ENCODE results near the gene CD38.
A peak's percentile ranks its signal among the peaks of the same experiment; 100 is the strongest.

CD38 gene

DNA sequence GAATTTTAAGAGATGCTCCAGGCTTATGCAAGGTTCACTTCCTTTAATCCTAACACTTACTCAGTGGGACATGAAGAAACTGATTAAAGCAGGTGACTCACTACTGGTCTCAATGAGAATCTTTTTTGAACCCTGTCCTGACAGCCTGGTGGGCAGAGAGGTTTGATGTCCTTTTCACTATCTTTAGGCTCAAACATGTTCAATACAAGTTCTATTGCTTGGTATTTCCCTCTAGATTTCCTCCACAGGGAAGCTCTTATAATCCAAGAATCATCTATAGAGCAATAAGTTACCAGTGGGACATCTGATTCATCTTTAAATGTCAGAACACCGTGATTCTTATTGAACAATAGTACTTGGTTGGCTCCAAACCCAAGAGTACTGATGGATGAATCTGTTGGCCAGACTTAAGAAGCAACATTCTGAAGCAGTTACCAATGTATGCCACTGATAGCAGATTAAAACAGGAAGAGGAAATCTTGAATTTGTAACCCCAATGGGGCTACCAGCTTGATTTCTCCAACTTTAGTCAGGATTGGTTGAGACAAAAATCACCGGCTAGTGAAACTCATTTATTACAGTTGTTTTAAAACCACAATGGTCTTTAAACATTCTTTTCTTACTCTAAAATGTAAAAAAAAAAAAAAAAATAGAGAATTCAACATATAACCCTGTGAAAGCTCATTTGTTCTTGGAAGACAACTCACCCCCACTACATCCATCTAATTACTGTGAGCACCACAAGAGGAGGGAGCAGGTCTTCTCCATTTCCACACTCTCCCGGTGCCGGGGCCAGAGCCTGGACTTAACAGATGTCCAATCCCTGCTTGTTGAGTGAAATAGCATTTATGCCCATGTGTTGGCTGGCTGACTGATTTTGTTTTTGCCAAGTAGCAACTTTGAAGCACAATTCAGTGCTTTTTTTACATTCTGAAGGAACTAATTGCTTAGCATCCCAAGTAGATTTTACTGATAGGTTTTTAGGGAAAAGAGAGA is 117.1 kb downstream of the CD38 start:
- TF ChIP-seq, protein P1, sequence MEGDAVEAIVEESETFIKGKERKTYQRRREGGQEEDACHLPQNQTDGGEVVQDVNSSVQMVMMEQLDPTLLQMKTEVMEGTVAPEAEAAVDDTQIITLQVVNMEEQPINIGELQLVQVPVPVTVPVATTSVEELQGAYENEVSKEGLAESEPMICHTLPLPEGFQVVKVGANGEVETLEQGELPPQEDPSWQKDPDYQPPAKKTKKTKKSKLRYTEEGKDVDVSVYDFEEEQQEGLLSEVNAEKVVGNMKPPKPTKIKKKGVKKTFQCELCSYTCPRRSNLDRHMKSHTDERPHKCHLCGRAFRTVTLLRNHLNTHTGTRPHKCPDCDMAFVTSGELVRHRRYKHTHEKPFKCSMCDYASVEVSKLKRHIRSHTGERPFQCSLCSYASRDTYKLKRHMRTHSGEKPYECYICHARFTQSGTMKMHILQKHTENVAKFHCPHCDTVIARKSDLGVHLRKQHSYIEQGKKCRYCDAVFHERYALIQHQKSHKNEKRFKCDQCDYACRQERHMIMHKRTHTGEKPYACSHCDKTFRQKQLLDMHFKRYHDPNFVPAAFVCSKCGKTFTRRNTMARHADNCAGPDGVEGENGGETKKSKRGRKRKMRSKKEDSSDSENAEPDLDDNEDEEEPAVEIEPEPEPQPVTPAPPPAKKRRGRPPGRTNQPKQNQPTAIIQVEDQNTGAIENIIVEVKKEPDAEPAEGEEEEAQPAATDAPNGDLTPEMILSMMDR (IDR thresholded peaks at IDR 0.05; ENCODE audit: low read length, missing control alignments): no peak
- peak; percentile 17 for DNase-seq (ENCODE audit: low read depth)
- no peak overlapping the region for H3K4me3 ChIP-seq (replicated peaks; ENCODE audit: low read depth, low read length)

DNA sequence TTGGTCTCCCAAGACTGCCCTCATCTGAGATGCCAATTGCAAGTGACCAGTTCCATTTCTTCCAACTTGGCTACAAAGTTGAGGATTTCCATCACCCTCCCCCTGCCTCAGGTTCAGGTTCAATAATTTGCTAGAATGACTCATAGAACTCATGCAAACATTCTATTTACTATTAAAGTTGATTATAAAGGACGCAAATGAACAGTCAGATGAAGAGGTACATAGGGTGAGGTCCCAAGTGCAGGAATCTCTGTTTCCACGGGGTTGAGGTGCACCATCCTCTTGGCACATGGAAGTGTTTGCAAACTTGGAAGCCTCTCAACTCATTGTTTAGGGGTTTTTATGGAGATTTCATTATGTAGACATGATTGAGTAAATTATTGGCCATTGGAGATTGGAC is 119.4 kb downstream of the CD38 start:
- no peak overlapping the region for H3K4me3 ChIP-seq (replicated peaks; ENCODE audit: low read depth, low read length)
- TF ChIP-seq, protein P1 (IDR thresholded peaks at IDR 0.05; ENCODE audit: low read length, missing control alignments): no peak
- DNase-seq (ENCODE audit: low read depth): no peak

DNA sequence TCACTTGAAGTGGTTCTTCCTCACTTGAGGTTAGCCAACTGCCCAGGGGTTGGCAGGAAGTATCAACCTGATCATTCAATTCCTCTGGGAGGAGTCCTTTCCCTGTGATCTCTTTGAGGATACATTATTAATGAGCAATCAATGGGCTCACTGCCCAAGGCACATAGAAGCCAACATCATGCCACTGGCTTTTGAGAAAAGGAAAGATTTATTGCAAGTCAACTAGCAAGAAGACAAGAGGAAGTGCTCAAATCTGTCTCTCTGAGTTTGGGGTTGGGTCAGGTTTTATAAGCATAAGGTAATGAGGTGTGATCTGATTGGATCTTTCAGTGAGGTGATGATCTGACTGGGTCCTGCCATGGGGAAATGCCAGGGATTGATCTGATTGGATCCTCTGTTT is 120.8 kb downstream of the CD38 start:
- DNase-seq (ENCODE audit: low read depth): no peak
- H3K4me3 ChIP-seq (replicated peaks; ENCODE audit: low read depth, low read length): no peak overlapping the region
- TF ChIP-seq, protein P1 (IDR thresholded peaks at IDR 0.05; ENCODE audit: low read length, missing control alignments): no peak

DNA sequence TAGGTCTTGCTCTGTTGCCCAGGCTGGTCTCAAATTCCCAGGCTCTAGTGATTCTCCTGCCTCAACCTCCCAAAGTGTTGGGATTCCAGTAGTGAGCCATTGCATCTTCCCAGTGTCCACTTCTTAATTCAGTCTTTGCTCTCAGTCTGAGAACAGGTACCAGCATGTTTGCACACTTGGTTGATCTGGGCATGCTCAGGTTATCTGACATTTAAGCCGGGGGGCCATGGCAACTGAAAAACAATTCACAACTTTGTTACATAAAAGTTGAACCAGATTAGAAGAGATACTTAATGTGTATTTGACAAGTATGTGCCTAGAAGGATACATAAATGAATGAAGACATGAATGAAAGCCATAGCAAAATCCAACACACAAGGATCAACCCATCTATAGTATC is 121.4 kb downstream of the CD38 start:
- no peak for DNase-seq (ENCODE audit: low read depth)
- TF ChIP-seq, protein P1 (IDR thresholded peaks at IDR 0.05; ENCODE audit: low read length, missing control alignments): no peak
- H3K4me3 ChIP-seq (replicated peaks; ENCODE audit: low read depth, low read length): no peak overlapping the region

DNA sequence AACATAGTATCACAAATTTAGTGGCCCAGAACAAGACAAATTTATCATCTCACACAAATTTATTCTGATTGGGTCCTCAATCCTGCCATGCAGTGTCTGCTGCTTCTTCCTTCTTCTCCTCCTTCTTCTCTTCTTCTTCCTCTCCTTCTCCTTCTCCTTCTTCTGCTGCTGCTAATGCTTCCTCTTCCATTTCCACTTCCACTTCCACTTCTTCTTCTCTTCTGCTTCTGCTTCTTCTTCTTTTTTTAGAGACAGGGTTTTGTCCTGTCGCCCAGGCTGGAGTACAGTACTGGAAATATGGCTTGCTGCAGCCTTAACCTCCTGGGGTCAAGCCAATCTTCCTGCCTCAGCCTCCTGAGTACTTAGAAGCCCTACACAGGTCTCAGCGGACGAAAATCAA is 122.9 kb downstream of the CD38 start:
- TF ChIP-seq, protein P1 (IDR thresholded peaks at IDR 0.05; ENCODE audit: low read length, missing control alignments): no peak
- no peak overlapping the region for H3K4me3 ChIP-seq (replicated peaks; ENCODE audit: low read depth, low read length)
- DNase-seq (ENCODE audit: low read depth): no peak

DNA sequence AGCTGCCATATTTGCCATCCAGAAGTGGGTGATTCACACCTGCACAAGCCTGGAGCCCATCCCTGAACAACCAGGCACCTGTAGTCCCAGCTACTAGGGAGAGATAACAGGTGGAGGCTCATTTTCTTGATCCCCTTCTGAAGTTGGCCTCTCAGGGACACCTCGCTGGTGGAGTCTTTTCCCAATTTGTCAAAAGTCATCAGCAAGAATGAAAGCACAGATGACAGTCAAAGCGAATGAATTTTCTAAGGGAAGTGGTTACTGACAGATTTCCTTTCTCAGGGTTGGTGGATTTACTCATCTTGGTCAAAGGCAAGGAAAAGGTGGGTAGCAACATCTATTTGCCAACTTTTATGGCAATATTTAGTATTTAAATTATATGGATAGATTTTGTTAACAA is 123.9 kb downstream of the CD38 start:
- DNase-seq (ENCODE audit: low read depth): no peak
- H3K4me3 ChIP-seq (replicated peaks; ENCODE audit: low read depth, low read length): no peak overlapping the region

More for the DNA sequence above, 123.9 kb downstream of the CD38 start:
- TF ChIP-seq, protein P1 (IDR thresholded peaks at IDR 0.05; ENCODE audit: low read length, missing control alignments): no peak
